ENCODE results near the gene PPP1R14B. TPM values are rescaled to one million over a fixed set of nuclear protein-coding genes. Genes with fewer than 3 reads are reported as not detected.
A peak's percentile ranks its signal among the peaks of the same experiment; 100 is the strongest.

Gene PPP1R14B
- total and polyA plus RNA-seq, 2 of the 13 experiments (the other 11 are each of a cell fraction or from before 2014, with no cell fraction given): 110 to 148 TPM

GRCh38 chr11:64225608-64226506 is 20.9 kb downstream of the PPP1R14B start, which contains the start of the genes NUDT22 and TRPT1 (continued):
- TF ChIP-seq HOXA5 (CRISPR knock-in tag; IDR thresholded peaks at IDR 0.05) (peak; percentile 57; the same call in 1 of the 2 replicates), ZNF564 (CRISPR knock-in tag; IDR thresholded peaks at IDR 0.05) (peak; percentile 39; the same call in 1 of the 2 replicates), MLLT10 (CRISPR knock-in tag; IDR thresholded peaks at IDR 0.05) (no peak), RCOR2 (CRISPR knock-in tag; IDR thresholded peaks at IDR 0.05) (no peak), ZC3H4 (CRISPR knock-in tag; IDR thresholded peaks at IDR 0.05; ENCODE audit: borderline replicate concordance) (no peak), SALL1 (CRISPR knock-in tag; IDR thresholded peaks at IDR 0.05) (peak; percentile 71; the same call in 1 of the 2 replicates), HNRNPLL (IDR thresholded peaks at IDR 0.05; ENCODE audit: low read depth, low read length, poor library complexity, severe bottlenecking) (peak; percentile 67), TP53 (CRISPR knock-in tag; conservative IDR thresholded peaks at IDR 0.05) (0 out of 2 replicates have a peak, but pooled peaks have one; percentile 7), IRF1 (CRISPR knock-in tag; IDR thresholded peaks at IDR 0.05; ENCODE audit: low read depth) (no peak), ZFP90 (CRISPR knock-in tag; IDR thresholded peaks at IDR 0.05; ENCODE audit: borderline replicate concordance) (peak; percentile 77; the same call in 1 of the 2 replicates), IKZF5 (CRISPR knock-in tag; IDR thresholded peaks at IDR 0.05) (peak; percentile 57), PHF5A (CRISPR knock-in tag; IDR thresholded peaks at IDR 0.05; ENCODE audit: low read depth, unreplicated experiment) (no peak), ZFP36L1 (CRISPR knock-in tag; IDR thresholded peaks at IDR 0.05) (peak; percentile 48; the same call in 1 of the 2 replicates), ASH2L (IDR thresholded peaks at IDR 0.05; ENCODE audit: insufficient read length, low read depth, low read length) (peak; percentile 59), ZBTB33 (CRISPR knock-in tag; IDR thresholded peaks at IDR 0.05) (no peak), U2AF1 (optimal IDR thresholded peaks at IDR 0.05; ENCODE audit: low read depth, low read length) (peak; percentile 38), ZMAT3 (CRISPR knock-in tag; conservative IDR thresholded peaks at IDR 0.05) (peak; percentile 49), KLF11 (CRISPR knock-in tag; IDR thresholded peaks at IDR 0.05) (no peak)
- TF ChIP-seq, protein P1, sequence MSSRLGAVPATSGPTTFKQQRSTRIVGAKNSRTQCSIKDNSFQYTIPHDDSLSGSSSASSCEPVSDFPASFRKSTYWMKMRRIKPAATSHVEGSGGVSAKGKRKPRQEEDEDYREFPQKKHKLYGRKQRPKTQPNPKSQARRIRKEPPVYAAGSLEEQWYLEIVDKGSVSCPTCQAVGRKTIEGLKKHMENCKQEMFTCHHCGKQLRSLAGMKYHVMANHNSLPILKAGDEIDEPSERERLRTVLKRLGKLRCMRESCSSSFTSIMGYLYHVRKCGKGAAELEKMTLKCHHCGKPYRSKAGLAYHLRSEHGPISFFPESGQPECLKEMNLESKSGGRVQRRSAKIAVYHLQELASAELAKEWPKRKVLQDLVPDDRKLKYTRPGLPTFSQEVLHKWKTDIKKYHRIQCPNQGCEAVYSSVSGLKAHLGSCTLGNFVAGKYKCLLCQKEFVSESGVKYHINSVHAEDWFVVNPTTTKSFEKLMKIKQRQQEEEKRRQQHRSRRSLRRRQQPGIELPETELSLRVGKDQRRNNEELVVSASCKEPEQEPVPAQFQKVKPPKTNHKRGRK (CRISPR knock-in tag; IDR thresholded peaks at IDR 0.05): no peak

Data from HepG2 (cell line).